ENCODE measurements around the gene DIDO1.

DNA sequence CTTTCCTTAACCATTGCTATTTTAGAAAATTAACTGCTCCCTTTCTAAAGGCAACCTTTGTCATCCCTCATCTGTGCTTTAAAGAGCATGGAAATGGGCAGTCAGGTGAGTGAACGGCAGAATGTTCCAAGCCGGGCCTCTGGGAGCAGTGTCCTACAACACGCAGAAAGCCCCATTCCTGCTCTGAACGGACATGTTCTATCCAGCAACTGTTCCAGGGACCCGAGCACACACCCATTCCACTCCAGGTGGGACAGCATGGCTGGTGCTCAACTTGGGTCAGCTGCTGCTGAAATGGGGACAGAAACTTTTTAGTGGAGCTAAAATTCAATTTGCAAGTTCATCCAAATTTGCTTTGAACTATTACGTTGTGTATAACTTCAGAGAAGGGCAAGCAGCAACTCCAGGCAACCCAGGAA, 26.7 kb downstream of the DIDO1 start:
- TF ChIP-seq, protein P1, sequence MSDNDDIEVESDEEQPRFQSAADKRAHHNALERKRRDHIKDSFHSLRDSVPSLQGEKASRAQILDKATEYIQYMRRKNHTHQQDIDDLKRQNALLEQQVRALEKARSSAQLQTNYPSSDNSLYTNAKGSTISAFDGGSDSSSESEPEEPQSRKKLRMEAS (IDR thresholded peaks at IDR 0.05; ENCODE audit: low read depth), result no peak
- no peak for TF ChIP-seq FOSL2 (IDR thresholded peaks at IDR 0.05; ENCODE audit: borderline replicate concordance, low read depth)
